H1 (cell line): ENCODE results near the gene NCOA6.

ENCODE experiments used
- BCL11A ChIP-seq, 2 experiments: IDR thresholded peaks; one replicate each; pipeline ENCODE4 v1.6.1; 2011; ENCODE audit warnings: low read depth in 2 of 2, low read length in 2 of 2, mild to moderate bottlenecking in 2 of 2
- CBX5 ChIP-seq: fragments of 300-800, 300-1000 bp; sonication (generic); IDR thresholded peaks from 2 replicates; pipeline ENCODE4 v1.7.1; 2016; ENCODE audit warnings: antibody characterized with exemption, low read length, low read depth
- CHD1 ChIP-seq: IDR thresholded peaks from 2 replicates; pipeline ENCODE4 v1.6.1; 2012; ENCODE audit warnings: low read depth, low read length, improper control_type of control experiment
- CREB1 ChIP-seq: IDR thresholded peaks from 2 replicates; pipeline ENCODE4 v1.6.1; 2012; ENCODE audit warnings: inconsistent platforms
- CTCF ChIP-seq, 3 experiments: IDR thresholded peaks; 1 replicate in 2 of 3; 2 replicates in 1 of 3; pipeline versions ENCODE4 v1.5.1 to v1.6.1; 2011; ENCODE audit warnings: low read length in 3 of 3, mild to moderate bottlenecking in 3 of 3, inconsistent platforms in 2 of 3, low read depth in 1 of 3, moderate library complexity in 1 of 3; ENCODE audit not compliant: insufficient read depth in 1 of 3; ENCODE audit errors: control extremely low read depth in 1 of 3
- EP300 ChIP-seq, 2 experiments: IDR thresholded peaks; 1 replicate in 1 of 2; 2 replicates in 1 of 2; pipeline ENCODE4 v1.6.1; 2011 to 2012; ENCODE audit warnings: low read depth in 2 of 2, low read length in 2 of 2, mild to moderate bottlenecking in 2 of 2, borderline replicate concordance in 1 of 2, inconsistent platforms in 1 of 2, moderate library complexity in 1 of 2
- EZH2 ChIP-seq: fragments of 200-600 bp; sonication (generic); IDR thresholded peaks from 2 replicates; pipeline ENCODE4 v1.7.1; 2012; ENCODE audit warnings: low read depth, mild to moderate bottlenecking, moderate library complexity, low read length, inconsistent platforms; ENCODE audit not compliant: severe bottlenecking
- GABPA ChIP-seq: IDR thresholded peaks from 2 replicates; pipeline ENCODE4 v1.6.1; 2011; ENCODE audit warnings: mild to moderate bottlenecking, low read length, moderate library complexity, borderline replicate concordance; ENCODE audit not compliant: insufficient read depth
- PHF8 ChIP-seq: fragments of 200-600 bp; sonication (generic); conservative IDR thresholded peaks from 2 replicates; pipeline ENCODE4 v1.7.1; 2012; ENCODE audit warnings: low read depth, mild to moderate bottlenecking, inconsistent platforms, low read length, moderate library complexity
- POLR2A ChIP-seq, 2 experiments: IDR thresholded peaks; 1 replicate in 1 of 2; 2 replicates in 1 of 2; pipeline ENCODE4 v1.6.1; 2011; ENCODE audit warnings: low read depth in 2 of 2, low read length in 2 of 2, mild to moderate bottlenecking in 2 of 2; ENCODE audit errors: control extremely low read depth in 1 of 2
- POLR2AphosphoS5 ChIP-seq: IDR thresholded peaks from 2 replicates; pipeline ENCODE4 v1.6.1; 2011; ENCODE audit warnings: low read depth, low read length
- RNF2 ChIP-seq: fragments of 200-900, 300-1000 bp; sonication (generic); IDR thresholded peaks from 2 replicates; pipeline ENCODE4 v1.7.1; 2016; ENCODE audit warnings: borderline replicate concordance, low read depth, mild to moderate bottlenecking, antibody characterized with exemption, low read length; ENCODE audit not compliant: poor library complexity, severe bottlenecking; ENCODE audit errors: missing control alignments
- TEAD4 ChIP-seq: IDR thresholded peaks from 2 replicates; pipeline ENCODE4 v1.6.1; 2012; ENCODE audit warnings: low read depth, low read length, inconsistent platforms, mixed read lengths

- TF ChIP-seq EP300 (IDR thresholded peaks at IDR 0.05; ENCODE audit: borderline replicate concordance in 1 of 2, low read depth in 2 of 2, low read length in 2 of 2) (no peak), PHF8 (no peak), CREB1 (no peak), GABPA (no peak), POLR2AphosphoS5 (no peak), CTCF (IDR thresholded peaks at IDR 0.05; ENCODE audit: control extremely low read depth in 1 of 3, insufficient read depth in 1 of 3, low read depth in 1 of 3, low read length in 3 of 3) (no peak), POLR2A (IDR thresholded peaks at IDR 0.05; ENCODE audit: control extremely low read depth in 1 of 2, low read depth in 2 of 2, low read length in 2 of 2) (no peak), BCL11A (IDR thresholded peaks at IDR 0.05; ENCODE audit: low read depth in 2 of 2, low read length in 2 of 2) (no peak), TEAD4 (no peak), EZH2 (no peak), RNF2 (no peak), CBX5 (no peak), CHD1 (no peak)
Measured at GRCh38 chr20:34820805-34821578, 4.5 kb downstream of the NCOA6 start.
